ENCODE data around the gene SGCA.

The SGCA gene

DNA sequence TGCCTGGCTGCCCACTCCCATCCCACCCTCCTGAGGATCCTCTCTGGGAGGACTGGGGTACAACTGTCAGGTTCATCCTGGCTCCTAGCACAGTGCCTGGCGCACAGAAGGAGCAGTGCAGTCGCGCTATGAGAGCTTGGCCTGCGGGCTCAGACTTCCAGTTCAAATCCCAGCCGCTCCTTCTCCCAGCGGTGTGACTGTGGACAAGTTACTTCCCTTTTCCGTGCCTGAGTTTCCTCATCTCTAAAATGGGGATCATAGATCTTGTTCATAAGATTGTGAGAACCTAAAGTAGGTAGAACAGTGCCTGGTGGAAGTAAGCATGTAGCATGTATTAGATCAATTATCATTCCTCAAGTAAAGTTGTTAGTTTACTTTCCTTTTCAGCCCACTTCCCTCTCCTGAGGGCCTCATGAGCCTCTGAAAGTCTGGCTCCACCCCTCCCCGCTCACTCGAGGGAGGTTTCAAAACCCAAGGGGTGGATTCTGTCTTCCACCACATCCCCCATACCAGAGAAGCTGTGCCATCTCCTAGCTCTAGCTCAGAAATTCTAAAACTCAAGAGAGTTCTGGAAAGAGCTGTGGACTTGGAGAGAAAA, 55.6 kb downstream of the SGCA start:
- no peaks in the 10 kb centered on the region for H3K27me3 ChIP-seq (replicated peaks)
- H3K4me3 ChIP-seq (ENCODE audit: low read depth, low read length) = no peak overlapping the region
- peak overlapping the region; percentile 99 for H3K27ac ChIP-seq
- in situ Hi-C loops (cut with HindIII; ENCODE audit: low pct_ligation_motif_present, low sequenced_read_pairs) = no loop called here
- no peak for DNase-seq
- TF ChIP-seq, protein P1, sequence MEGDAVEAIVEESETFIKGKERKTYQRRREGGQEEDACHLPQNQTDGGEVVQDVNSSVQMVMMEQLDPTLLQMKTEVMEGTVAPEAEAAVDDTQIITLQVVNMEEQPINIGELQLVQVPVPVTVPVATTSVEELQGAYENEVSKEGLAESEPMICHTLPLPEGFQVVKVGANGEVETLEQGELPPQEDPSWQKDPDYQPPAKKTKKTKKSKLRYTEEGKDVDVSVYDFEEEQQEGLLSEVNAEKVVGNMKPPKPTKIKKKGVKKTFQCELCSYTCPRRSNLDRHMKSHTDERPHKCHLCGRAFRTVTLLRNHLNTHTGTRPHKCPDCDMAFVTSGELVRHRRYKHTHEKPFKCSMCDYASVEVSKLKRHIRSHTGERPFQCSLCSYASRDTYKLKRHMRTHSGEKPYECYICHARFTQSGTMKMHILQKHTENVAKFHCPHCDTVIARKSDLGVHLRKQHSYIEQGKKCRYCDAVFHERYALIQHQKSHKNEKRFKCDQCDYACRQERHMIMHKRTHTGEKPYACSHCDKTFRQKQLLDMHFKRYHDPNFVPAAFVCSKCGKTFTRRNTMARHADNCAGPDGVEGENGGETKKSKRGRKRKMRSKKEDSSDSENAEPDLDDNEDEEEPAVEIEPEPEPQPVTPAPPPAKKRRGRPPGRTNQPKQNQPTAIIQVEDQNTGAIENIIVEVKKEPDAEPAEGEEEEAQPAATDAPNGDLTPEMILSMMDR (IDR thresholded peaks at IDR 0.05; ENCODE audit: low read depth, low read length, missing control alignments) = no peak
- no peaks in the 10 kb centered on the region for H3K36me3 ChIP-seq (replicated peaks)

DNA sequence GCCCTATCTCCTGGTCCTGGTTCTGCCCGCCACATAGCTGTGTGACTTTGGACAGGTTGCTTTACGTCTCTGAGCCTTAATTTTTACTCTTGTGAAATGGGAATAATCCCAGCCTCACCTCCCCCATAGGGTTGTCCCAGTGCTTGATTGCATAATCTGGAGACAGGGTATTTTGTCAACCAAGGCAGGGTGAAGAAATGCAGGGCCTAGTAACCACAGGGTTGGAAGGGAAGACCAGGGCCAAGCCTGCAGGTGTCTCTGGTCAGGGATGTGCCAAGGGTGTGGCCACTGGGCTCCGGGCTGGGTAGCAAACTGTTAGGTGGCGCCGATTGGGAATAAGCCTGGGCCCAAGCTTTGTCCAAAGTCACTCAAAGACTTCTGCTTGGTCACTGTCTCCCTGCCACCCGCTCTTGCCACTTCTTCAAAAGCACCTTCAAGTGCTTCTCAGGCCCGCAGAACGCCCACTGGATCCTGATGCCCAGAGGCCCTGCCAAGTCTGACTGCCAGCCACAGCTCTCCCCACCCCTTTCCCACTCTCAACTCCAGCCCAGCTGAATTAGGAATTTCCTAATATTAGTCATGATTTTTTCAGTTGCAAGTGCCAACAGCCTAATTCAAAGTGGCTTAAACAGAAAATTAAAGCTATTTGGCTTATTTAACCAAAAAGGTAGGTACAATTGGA, 56.2 kb downstream of the SGCA start:
- in situ Hi-C loops (cut with HindIII; ENCODE audit: low pct_ligation_motif_present, low sequenced_read_pairs) = no loop called here
- H3K27ac ChIP-seq = no peak overlapping the region
- no peaks in the 10 kb centered on the region for H3K27me3 ChIP-seq (replicated peaks)
- no peak overlapping the region for H3K4me3 ChIP-seq (ENCODE audit: low read depth, low read length)
- TF ChIP-seq, protein P1 (IDR thresholded peaks at IDR 0.05; ENCODE audit: low read depth, low read length, missing control alignments) = no peak
- no peak for DNase-seq
- no peaks in the 10 kb centered on the region for H3K36me3 ChIP-seq (replicated peaks)

DNA sequence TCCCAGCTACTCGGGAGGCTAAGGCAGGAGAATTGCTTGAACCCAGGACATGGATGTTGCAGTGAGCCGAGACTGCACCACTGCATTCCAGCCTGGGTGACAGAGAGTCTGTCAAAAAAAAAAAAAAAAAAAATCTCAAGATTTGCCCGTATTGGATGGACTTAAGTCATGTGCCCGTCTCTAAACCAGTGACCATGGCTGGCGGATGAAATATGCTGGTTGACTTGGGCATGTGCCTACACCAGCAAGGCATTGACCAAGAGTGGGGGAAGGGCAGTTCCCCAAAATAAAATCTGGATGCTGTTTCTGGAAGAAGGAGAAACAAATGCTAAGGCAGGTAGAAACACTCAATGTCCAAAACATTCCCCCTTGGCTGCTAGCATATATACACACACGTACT, 57.1 kb downstream of the SGCA start:
- no peak overlapping the region for H3K27ac ChIP-seq
- no peak for DNase-seq
- H3K27me3 ChIP-seq (replicated peaks) = no peaks in the 10 kb centered on the region
- TF ChIP-seq, protein P1 (IDR thresholded peaks at IDR 0.05; ENCODE audit: low read depth, low read length, missing control alignments) = no peak
- in situ Hi-C loops (cut with HindIII; ENCODE audit: low pct_ligation_motif_present, low sequenced_read_pairs) = no loop called here
- H3K4me3 ChIP-seq (ENCODE audit: low read depth, low read length) = no peak overlapping the region
- H3K36me3 ChIP-seq (replicated peaks) = no peaks in the 10 kb centered on the region

All from brain microvascular endothelial cell (primary cell).